Ectodermal cell (in vitro differentiated cells): ENCODE data around the gene TMEM145. TPM values are rescaled to one million over a fixed set of nuclear protein-coding genes. Genes with fewer than 3 reads are reported as not detected.
A peak's percentile ranks its signal among the peaks of the same experiment; 100 is the strongest.
"Not testable (repeated sequence)": the region's sequence is repeated elsewhere in the genome, so short reads cannot be mapped to it uniquely, and the experiment has no call there.

Source experiments
- H3K27ac ChIP-seq: 2 replicates; pipeline ENCODE4 v1.7.0; 2013; ENCODE audit warnings: mild to moderate bottlenecking, low read depth, low read length; ENCODE audit not compliant: insufficient read depth, poor library complexity, severe bottlenecking
- H3K27me3 ChIP-seq: 2 replicates; pipeline ENCODE4 v1.7.0; 2013; ENCODE audit warnings: mild to moderate bottlenecking, low read length; ENCODE audit not compliant: insufficient read depth, control insufficient read depth, poor library complexity, severe bottlenecking
- H3K36me3 ChIP-seq: one replicate; pipeline ENCODE4 v1.7.0; 2013; ENCODE audit warnings: low read length; ENCODE audit not compliant: control insufficient read depth, insufficient read depth
- H3K4me1 ChIP-seq: one replicate; pipeline ENCODE4 v1.7.0; 2013; ENCODE audit warnings: low read length; ENCODE audit not compliant: control insufficient read depth, insufficient read depth
- H3K4me3 ChIP-seq: 2 replicates; pipeline ENCODE4 v1.7.0; 2013; ENCODE audit warnings: low read depth, low read length, control low read depth; ENCODE audit not compliant: insufficient read depth
- H3K9me3 ChIP-seq: 2 replicates; pipeline ENCODE4 v1.7.0; 2013; ENCODE audit warnings: mild to moderate bottlenecking, low read length, moderate library complexity; ENCODE audit not compliant: control insufficient read depth
- WGBS, 2 experiments: methylation state at CpG; one replicate each; pipeline ENCODE4 v1.1.7; 2013; ENCODE audit warnings: missing lambda C conversion rate in 2 of 2; 5-methylcytosine and 5-hydroxymethylcytosine counted together
- polyA plus RNA-seq, 4 experiments: library from polyadenylated mRNA; stranded (reverse); fragments of 50-300 nt; gene quantifications; one replicate each; pipeline ENCODE4 v1.2.3, GENCODE V29; 2013

Gene TMEM145
- polyA plus RNA-seq (2013, experiment 1 of 4) = 1.2 TPM
- 0.59 TPM for polyA plus RNA-seq (2013, experiment 2 of 4)
- polyA plus RNA-seq (2013, experiment 3 of 4) = 0.80 TPM
- polyA plus RNA-seq (2013, experiment 4 of 4) = 1.4 TPM

GRCh38 chr19:42313096-42313839 lies at the start of gene TMEM145:
Gene TMEM145, plus strand, starts transcription at chr19:42313309. Its CDS starts 68 bp downstream, at chr19:42313377.
- Histone ChIP-seq H3K4me3 (peak within 1 kb of the TSS; percentile 49), H3K36me3 (no peaks in the 10 kb centered on the region), H3K9me3 (no peaks in the 10 kb centered on the region), H3K27ac (no peak within 1 kb of the TSS), H3K4me1 (no peaks in the 10 kb centered on the region), H3K27me3 (peaks cover 37% of the 10 kb centered on the region)
- WGBS, 2 experiments = 1 to 2% methylated on average over 67 of the region's 67 CpGs

DNA sequence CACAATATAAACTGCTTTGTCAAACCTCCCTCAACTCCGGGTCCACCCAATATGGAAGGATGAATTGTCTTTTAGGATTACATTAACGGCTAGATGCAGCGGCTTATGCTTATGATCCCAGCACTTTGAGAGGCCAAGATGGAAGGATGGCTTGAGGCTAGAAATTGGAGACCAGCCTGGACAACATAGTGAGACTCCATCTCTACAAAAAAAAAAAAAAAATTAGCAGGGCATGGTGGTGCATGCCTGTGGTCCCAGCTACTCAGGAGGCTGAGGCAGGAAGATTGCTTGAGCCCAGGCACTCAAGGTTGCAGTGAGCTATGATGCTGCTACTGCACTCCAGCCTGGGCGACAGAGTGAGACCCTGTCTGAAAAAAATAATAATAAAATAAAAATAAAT lies 47.0 kb upstream of the TMEM145 start:
- not testable (repeated sequence) for H3K9me3 ChIP-seq, H3K4me3 ChIP-seq, H3K27ac ChIP-seq, H3K36me3 ChIP-seq, H3K27me3 ChIP-seq
- 94 to 97% methylated on average over 3 to 4 of the region's 4 CpGs for WGBS, 2 experiments
- H3K4me1 ChIP-seq = peaks cover 12% of the 10 kb centered on the region

DNA sequence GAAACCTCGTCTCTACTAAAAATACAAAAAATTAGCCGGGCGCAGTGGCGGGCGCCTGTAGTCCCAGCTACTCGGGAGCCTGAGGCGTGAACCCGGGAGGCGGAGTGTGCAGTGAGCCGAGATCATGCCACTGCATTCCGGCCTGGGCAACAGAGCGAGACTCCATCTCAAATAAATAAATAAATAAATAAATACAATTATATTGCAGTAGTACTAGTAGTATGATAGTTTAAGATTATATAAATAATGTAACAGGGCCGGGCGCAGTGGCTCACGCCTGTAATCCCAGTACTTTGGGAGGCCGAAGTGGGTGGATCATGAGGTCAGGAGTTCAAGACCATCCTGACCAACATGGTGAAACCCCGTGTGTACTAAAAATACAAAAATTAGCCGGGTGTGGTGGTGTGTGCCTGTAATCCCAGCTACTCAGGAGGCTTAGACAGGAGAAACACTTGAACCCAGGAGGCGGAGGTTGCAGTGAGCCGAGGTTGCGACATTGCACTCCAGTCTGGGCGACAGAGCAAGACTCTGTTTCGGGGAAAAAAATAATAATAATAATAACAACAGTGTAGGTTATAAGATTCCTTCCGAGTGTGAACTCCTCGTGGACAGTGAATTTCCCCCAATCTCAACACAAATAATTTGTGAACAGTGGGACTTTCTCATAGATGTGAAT lies 46.0 kb upstream of the TMEM145 start:
- not testable (repeated sequence) for H3K36me3 ChIP-seq, H3K4me3 ChIP-seq, H3K9me3 ChIP-seq, H3K27ac ChIP-seq, H3K27me3 ChIP-seq
- 85 to 95% methylated on average over 18 to 23 of the region's 25 CpGs for WGBS, 2 experiments
- H3K4me1 ChIP-seq = peaks cover 12% of the 10 kb centered on the region

GRCh38 chr19:42267644-42268141 lies 45.4 kb upstream of the TMEM145 start:
- H3K36me3 ChIP-seq = no peaks in the 10 kb centered on the region
- H3K9me3 ChIP-seq = no peaks in the 10 kb centered on the region
- peak overlapping the region; percentile 54 for H3K27ac ChIP-seq
- peak overlapping the region; percentile 70 for H3K4me3 ChIP-seq
- peaks cover 12% of the 10 kb centered on the region for H3K4me1 ChIP-seq
- H3K27me3 ChIP-seq = no peaks in the 10 kb centered on the region
- 18 to 20% methylated on average over 13 of the region's 13 CpGs for WGBS, 2 experiments

GRCh38 chr19:42268142-42268703 lies 44.9 kb upstream of the TMEM145 start:
- peaks cover 12% of the 10 kb centered on the region for H3K4me1 ChIP-seq
- H3K4me3 ChIP-seq = peak overlapping the region; percentile 70
- H3K9me3 ChIP-seq = no peaks in the 10 kb centered on the region
- peak overlapping the region; percentile 94 for H3K27ac ChIP-seq
- WGBS, 2 experiments = 0 to 1% methylated on average over 45 to 46 of the region's 46 CpGs
- H3K27me3 ChIP-seq = no peaks in the 10 kb centered on the region
- no peaks in the 10 kb centered on the region for H3K36me3 ChIP-seq

- peak within 1 kb of the TSS; percentile 70 for H3K4me3 ChIP-seq
- 0 to 1% methylated on average over 48 to 52 of the region's 52 CpGs for WGBS, 2 experiments
- peaks cover 12% of the 10 kb centered on the region for H3K4me1 ChIP-seq
- H3K27ac ChIP-seq = peak within 1 kb of the TSS; percentile 94
- H3K27me3 ChIP-seq = no peaks in the 10 kb centered on the region
- no peaks in the 10 kb centered on the region for H3K36me3 ChIP-seq
- no peaks in the 10 kb centered on the region for H3K9me3 ChIP-seq
Measured at GRCh38 chr19:42268704-42269477, 44.2 kb upstream of the TMEM145 start, which contains the start of gene CIC. Gene CIC, plus strand, starts transcription at chr19:42269252. Its CDS starts 2,532 bp downstream, at chr19:42271784.

- H3K27me3 ChIP-seq = no peaks in the 10 kb centered on the region
- WGBS, 2 experiments = 73 to 74% methylated on average over 10 of the region's 10 CpGs
- H3K9me3 ChIP-seq = no peaks in the 10 kb centered on the region
- no peak overlapping the region for H3K27ac ChIP-seq
- H3K4me1 ChIP-seq = peaks cover 12% of the 10 kb centered on the region
- H3K4me3 ChIP-seq = peak overlapping the region; percentile 70
- no peaks in the 10 kb centered on the region for H3K36me3 ChIP-seq
Measured at GRCh38 chr19:42269478-42270345, 43.4 kb upstream of the TMEM145 start.

DNA sequence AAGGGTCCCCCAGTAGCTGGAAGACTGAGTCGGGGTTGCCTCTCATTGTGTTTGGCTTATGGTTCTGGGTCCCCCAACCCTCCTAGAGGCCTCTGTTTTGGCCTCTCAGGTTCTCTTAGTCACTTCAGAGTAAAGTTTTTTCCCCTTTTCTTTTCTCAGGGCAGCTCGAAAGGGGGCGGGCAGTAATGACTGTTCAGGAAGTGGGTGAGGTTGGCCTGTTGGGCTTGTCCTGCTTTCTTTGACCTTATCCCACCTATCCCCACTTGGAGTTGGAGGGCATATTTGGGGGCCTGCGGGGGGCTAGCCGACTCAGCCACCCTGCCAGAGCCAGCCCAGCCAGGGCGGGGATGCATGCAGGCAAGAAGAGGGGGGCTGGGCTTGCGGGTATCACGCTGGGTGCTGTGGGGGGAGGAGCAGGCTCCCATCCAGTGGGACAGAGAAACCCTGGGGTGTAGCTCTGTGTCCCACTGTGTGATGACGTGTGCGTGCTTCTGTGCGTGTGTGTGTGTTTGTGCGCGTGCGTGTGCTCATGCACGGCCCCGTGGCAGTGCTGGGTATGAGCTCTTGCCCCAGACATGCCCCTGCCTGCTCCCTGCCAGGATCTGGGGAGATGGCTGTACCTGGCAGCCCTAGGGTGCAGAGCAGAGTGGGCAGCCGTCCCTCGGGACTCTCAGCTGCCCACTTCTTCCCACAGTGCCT lies 42.6 kb upstream of the TMEM145 start:
- H3K27me3 ChIP-seq = no peaks in the 10 kb centered on the region
- no peak overlapping the region for H3K27ac ChIP-seq
- peaks cover 12% of the 10 kb centered on the region for H3K4me1 ChIP-seq
- WGBS, 2 experiments = 77 to 81% methylated on average over 16 to 18 of the region's 18 CpGs
- H3K9me3 ChIP-seq = no peaks in the 10 kb centered on the region
- no peaks in the 10 kb centered on the region for H3K36me3 ChIP-seq
- no peak overlapping the region for H3K4me3 ChIP-seq

DNA sequence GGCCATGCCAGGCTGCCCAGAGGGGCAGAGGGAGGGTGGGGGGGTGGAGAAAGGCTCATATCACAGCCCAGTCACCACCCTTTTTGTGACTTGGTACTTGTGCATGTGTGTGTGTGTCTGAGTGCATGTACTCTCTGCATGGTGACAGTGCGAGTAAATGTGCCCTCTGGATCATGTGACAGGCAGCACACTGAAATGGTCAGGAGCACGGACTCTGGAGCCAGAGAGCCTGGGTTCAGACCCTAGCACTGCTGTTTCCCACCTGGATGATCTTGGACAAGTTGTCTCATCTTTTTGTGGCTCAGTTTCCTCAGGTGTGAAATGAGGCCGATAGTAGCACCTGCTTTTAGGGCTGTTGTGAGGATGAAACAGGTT lies 42.1 kb upstream of the TMEM145 start:
- Histone ChIP-seq H3K4me3 (no peak overlapping the region), H3K9me3 (no peaks in the 10 kb centered on the region), H3K27ac (no peak overlapping the region), H3K4me1 (peaks cover 12% of the 10 kb centered on the region), H3K27me3 (no peaks in the 10 kb centered on the region), H3K36me3 (no peaks in the 10 kb centered on the region)
- WGBS, 2 experiments = 91 to 92% methylated on average over 3 of the region's 3 CpGs
